Urinary bladder (tissue), 4 donors: ENCODE data around the gene ST3GAL3. TPM values are rescaled to one million over a fixed set of nuclear protein-coding genes. Genes with fewer than 3 reads are reported as not detected.

ENCODE experiments used
- DNase-seq: peaks from one replicate; pipeline ENCODE4 v3.0.0-alpha.2; 2015; ENCODE audit errors: extremely low spot score
- H3K27ac ChIP-seq: one replicate; pipeline ENCODE4 v1.5.1; 2013; ENCODE audit warnings: low read depth, mild to moderate bottlenecking, moderate library complexity
- H3K36me3 ChIP-seq: one replicate; pipeline ENCODE4 v1.6.1; 2013; ENCODE audit warnings: mild to moderate bottlenecking, moderate library complexity; ENCODE audit not compliant: insufficient read depth
- H3K4me1 ChIP-seq: one replicate; pipeline ENCODE4 v1.6.1; 2013; ENCODE audit warnings: mild to moderate bottlenecking, moderate library complexity; ENCODE audit not compliant: insufficient read depth
- H3K4me3 ChIP-seq: one replicate; pipeline ENCODE4 v1.5.1; 2013; ENCODE audit warnings: low read depth, low read length
- WGBS: extraction: QIAGEN DNeasy Blood & Tissue Kit; methylation state at CpG from one replicate; pipeline ENCODE4 v1.1.7; 2013; 5-methylcytosine and 5-hydroxymethylcytosine counted together
- polyA plus RNA-seq: library from polyadenylated mRNA; stranded (reverse); fragments of 200-250 nt; gene quantifications from one replicate; pipeline ENCODE4 v1.2.3, GENCODE V29; 2013
- total RNA-seq: library from RNA; depleted of rRNA; stranded (reverse); fragments of >200 nt; gene quantifications from one replicate; pipeline ENCODE4 v1.2.3, GENCODE V29; 2014
- donor health status: healthy with polysubstance abuse.
- donor health status: healthy.

Gene ST3GAL3
- total and polyA plus RNA-seq, 2 donors = 25.4 to 27.2 TPM

DNA sequence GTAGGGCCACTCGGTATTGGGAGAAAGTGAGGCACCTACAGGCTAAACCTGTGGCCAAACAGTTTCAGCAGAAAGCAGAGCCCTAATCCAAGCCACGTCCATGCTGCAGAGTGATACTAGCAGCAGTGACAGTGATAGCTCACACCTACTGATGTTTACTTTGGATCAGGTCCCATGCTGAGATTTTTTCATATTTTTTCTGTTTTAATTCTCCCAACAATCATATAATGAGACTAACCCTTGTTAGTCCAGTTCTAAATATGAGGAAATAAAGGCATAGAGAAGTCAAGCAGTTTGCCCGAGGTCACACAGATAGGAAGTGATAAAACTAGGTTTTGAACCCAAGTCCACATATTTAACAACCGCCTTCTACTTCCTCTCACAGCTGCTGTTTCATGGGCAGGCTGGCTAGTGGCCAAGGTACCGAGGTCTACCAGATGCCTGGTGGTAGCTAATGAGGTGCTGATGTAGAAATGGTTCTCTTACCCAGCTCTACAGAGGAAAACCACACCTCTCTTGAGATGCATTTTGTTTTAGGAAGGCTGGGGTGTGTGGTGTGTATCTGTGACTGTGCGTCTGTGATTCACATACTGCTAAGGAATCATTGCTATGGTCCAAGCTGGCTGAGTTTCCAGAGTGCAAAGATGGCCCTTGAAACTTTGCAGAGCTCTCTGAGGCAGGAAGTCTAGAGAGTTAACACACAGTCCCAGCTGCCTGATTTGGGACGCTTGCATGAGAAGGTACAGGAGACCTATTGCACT, 146.0 kb downstream of the ST3GAL3 start:
- no peak for DNase-seq
- 37% methylated on average over 7 of the region's 7 CpGs for WGBS
- H3K4me3 ChIP-seq = no peak overlapping the region
- H3K27ac ChIP-seq = no peak overlapping the region
- H3K36me3 ChIP-seq = no peaks in the 10 kb centered on the region
- peaks cover 1% of the 10 kb centered on the region for H3K4me1 ChIP-seq

DNA sequence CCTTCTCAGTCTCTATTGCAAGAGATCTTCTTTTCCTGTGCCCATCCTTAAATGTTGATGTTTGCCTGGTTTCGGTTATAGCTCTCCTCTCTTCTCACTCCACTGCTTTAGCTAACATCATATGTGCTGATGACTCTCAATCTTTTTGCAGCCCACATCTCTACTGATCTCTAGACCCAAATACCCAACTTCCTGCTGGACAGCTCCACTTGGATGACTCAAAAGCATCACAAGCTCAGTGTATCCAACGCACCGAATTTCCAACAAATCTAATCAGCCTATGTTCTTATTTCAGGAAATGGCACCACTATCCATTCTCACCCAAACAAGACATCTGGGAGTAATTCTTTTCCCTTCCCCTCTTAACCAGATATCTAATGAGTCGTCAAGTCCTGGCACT, 147.1 kb downstream of the ST3GAL3 start:
- Histone ChIP-seq H3K27ac (no peak overlapping the region), H3K4me3 (no peak overlapping the region)
- WGBS = 93% methylated on average over 4 of the region's 4 CpGs

DNA sequence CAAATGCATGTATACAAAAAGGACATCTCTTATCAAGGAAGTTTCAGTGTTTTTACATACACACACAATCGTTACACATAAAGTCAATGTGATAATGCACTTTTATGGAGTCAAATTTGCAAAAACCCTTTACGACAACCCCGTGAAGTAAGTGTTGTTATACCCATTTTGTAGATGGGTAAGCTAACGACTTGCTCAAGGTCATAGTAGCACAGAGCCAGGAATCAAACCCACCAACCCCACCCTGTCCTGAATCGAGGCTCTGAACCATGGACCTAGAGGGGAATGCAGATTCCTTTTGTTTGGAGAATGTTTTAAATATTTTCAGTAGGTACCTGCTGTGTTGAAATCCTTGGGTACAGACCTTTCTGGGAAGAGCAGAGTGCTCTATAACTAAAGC, 148.9 kb downstream of the ST3GAL3 start:
- Histone ChIP-seq H3K4me1 (peaks cover 1% of the 10 kb centered on the region), H3K36me3 (no peaks in the 10 kb centered on the region), H3K4me3 (no peak overlapping the region), H3K27ac (no peak overlapping the region)
- no peak for DNase-seq
- WGBS = 91% methylated on average over 5 of the region's 5 CpGs

More for the DNA sequence above, 147.1 kb downstream of the ST3GAL3 start:
- Histone ChIP-seq H3K4me1 (peaks cover 1% of the 10 kb centered on the region), H3K36me3 (no peaks in the 10 kb centered on the region)
- no peak for DNase-seq

DNA sequence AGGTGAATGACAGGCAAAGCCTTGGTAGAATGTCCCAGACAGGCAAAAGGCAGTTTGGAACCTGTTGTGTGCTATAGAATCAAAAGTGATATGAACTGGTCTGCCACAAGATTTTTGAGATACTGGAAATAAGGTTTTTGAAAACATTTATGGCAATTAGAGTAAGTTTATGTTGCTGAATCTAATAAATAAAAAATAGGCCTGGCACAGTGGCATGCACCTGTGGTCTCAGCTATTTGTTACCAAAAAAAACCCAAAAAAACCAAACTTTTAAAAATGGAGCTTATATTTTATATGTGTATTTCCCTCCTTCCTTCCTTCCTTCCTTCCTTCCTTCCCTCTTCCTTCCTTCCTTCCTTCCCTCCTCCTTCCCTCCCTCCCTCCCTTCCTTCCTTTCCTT, 149.8 kb downstream of the ST3GAL3 start:
- Histone ChIP-seq H3K4me3 (no peak overlapping the region), H3K4me1 (peaks cover 1% of the 10 kb centered on the region), H3K27ac (no peak overlapping the region), H3K36me3 (no peaks in the 10 kb centered on the region)
- no peak for DNase-seq

DNA sequence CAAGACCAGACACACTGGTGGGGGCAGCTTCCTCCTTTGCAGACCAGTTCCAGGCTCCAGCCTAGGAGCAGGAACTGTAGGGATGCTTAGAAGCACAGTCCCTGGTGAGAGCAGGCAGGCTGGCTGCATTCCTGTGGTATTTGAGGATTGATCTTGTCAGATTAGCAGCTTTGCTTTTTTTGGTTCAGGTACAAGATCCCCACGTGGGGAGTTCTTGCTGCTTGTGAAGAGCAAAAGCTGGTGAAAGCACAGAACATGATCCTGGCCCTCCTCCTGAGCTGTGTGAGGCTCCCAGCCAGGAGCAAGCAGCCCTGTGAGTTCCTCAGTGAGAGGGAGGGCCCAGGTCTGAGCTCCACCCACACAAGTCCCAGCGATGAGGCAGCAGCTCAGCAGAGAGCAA, 151.0 kb downstream of the ST3GAL3 start:
- Histone ChIP-seq H3K4me1 (no peaks in the 10 kb centered on the region), H3K27ac (no peak overlapping the region), H3K36me3 (no peaks in the 10 kb centered on the region), H3K4me3 (no peak overlapping the region)
- DNase-seq = peak; percentile 82
- 13% methylated on average over 2 of the region's 2 CpGs for WGBS

DNA sequence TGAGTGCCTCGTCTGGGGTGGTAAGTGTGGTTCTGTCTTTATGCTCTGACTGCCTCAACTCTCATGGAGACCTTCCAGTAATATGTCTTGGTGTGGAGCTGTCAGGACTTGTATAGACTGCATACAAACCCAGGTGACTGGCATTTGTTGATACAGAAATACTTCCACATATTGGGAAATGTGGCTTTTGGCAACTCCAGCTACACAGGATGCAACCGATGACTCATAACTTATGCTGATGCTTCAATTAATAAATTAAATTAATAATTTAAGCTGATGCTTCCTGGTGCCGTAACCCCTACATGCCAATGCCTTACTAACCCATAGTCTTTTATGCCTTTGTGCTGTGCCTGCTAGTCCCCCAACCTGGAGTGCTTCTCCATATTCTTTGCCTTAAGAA, 154.0 kb downstream of the ST3GAL3 start:
- DNase-seq = no peak
- Histone ChIP-seq H3K4me1 (no peaks in the 10 kb centered on the region), H3K36me3 (no peaks in the 10 kb centered on the region), H3K27ac (no peak overlapping the region), H3K4me3 (no peak overlapping the region)
- WGBS = 77% methylated on average over 3 of the region's 3 CpGs

DNA sequence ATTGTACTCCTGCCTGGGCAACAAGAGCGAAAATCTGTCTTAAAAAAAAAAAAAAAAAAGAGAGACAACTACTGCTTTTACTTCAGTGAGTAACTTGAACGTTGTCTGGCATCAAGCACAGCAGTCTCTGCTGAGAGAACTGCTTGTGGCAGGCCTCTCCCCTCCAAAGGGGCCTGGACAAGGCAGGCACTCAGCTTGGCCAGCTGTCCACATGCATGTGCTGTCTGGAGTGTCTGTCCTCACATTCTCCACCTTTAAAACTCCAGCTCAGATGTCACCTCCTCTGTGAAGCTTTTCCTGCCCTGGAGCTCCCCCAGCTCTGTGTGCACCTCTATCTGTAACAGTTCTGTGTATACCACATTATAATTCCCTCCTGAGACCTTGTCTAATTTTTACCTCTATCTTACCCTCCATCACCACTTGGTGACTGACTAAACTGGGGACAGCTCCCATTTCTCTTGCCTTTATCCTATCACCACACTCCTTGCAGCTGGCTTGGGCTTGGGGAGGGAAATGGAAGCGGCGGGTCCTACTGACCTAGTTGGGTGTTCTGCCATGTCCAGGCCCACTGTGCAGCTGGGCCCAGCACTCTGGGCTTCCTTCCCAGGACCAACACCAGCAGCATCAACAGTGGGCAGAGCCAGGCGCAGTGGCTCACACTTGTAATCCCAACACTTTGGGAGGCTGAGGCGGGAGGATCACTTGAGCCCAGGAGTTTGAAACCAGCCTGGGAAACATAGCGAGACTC, 154.8 kb downstream of the ST3GAL3 start:
- Histone ChIP-seq H3K27ac (no peak overlapping the region), H3K4me3 (no peak overlapping the region), H3K4me1 (no peaks in the 10 kb centered on the region), H3K36me3 (no peaks in the 10 kb centered on the region)
- WGBS = 93% methylated on average over 7 of the region's 7 CpGs
- no peak for DNase-seq

DNA sequence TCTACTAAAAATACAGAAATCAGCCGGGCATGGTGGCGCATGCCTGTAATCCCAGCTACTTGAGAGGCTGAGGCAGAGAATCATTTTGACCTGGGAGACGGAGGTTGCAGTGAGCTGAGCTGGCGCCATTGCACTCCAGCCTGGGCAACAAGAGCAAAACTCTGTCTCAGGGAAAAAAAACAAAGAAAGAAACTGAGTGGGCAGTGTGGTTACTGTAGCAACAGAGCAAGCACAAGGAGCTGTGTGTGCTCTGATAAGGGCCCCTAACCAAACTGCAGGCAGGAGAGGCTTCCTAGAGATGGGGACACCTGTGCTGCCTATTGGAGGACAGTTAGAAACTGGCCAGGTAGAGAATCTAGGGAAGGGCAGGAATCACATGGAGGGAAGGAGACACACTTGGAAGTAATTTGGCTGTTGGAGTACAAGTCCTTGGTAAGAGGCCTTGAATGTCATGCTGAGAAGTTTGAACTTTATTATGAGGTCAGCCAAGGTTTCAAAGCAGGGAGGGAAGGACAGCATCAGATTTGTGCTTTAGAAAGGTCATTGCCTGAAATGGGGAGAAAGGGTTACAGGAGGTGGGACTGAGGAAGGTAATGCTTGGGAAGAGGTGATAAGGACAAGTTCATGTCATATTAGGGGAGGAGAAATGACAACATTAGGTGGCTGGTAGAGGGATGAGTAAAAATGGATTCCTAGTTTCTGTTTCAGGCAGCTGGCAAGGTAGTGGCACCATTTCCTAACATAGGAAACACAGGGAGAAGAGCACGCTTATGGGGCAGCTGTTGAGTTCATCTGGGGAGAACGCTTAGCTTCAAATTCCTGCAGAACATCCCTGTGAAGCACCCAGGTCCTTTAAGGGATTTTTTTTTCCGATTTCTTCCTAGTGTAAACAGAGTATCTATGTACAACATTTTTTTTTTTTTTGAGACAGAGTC, 157.0 kb downstream of the ST3GAL3 start:
- no peak overlapping the region for H3K27ac ChIP-seq
- no peak overlapping the region for H3K4me3 ChIP-seq
- H3K4me1 ChIP-seq = no peaks in the 10 kb centered on the region
- no peaks in the 10 kb centered on the region for H3K36me3 ChIP-seq
- DNase-seq = no peak
- WGBS = 86% methylated on average over 7 of the region's 7 CpGs

DNA sequence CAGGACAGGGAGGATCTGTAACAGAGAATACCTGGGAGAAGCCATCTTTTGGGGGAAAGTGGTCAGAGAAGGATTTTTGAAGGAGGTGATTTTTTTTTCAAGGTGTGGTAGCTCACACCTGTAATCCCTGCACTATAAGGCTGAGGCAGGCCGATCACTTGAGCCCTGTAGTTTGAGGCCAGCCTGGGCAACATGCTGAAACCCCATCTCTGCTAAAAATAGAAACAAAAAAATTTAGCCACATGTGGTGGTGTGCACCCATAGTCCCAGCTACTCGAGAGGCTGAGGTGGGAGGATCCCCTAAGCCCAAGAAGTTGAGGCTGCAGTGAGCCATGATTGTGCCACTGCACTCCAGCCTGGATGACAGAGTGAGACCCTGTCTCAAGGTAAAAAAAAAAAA, 158.9 kb downstream of the ST3GAL3 start:
- no peak overlapping the region for H3K4me3 ChIP-seq
- no peaks in the 10 kb centered on the region for H3K36me3 ChIP-seq
- H3K27ac ChIP-seq = no peak overlapping the region
- no peak for DNase-seq
- 96% methylated on average over 2 of the region's 2 CpGs for WGBS
- H3K4me1 ChIP-seq = no peaks in the 10 kb centered on the region

DNA sequence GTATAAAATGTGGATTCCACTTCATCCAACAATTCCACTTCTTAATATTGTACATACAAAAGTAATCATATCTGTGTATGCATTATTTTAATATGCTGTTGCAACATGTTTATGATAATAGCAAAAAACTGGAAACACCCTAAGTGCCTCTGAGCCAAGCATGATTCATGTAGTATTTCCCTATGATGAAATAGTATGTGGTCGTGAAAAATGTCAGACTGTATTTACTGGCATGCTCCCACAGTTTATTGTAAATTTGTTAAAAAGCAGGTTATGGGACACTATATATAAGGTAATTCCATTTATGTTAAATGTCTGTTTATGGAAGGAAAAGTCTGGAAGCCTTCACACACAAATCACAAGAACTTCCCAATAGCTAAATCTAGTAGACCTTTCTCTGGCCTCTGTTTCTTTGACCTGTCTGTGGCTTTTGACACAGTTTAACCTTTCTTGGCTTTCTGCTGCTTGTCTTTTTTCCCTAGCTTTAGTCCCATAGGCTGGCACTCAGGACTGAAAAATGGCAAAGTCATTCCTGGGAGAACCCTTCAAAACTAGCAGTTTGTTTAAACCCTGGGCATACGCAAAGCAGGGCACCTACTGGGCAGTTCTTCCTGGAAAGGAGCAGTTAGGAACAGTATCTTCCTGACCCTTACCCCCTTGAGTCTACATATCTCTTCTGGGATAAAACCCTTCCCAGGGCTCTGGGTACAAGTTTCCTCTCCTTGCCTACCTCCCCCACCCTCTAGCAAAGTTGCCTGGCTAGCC, 160.8 kb downstream of the ST3GAL3 start:
- WGBS = 35% methylated on average over 2 of the region's 2 CpGs
- H3K4me1 ChIP-seq = no peaks in the 10 kb centered on the region
- H3K36me3 ChIP-seq = no peaks in the 10 kb centered on the region
- no peak overlapping the region for H3K4me3 ChIP-seq
- no peak overlapping the region for H3K27ac ChIP-seq
- DNase-seq = no peak

DNA sequence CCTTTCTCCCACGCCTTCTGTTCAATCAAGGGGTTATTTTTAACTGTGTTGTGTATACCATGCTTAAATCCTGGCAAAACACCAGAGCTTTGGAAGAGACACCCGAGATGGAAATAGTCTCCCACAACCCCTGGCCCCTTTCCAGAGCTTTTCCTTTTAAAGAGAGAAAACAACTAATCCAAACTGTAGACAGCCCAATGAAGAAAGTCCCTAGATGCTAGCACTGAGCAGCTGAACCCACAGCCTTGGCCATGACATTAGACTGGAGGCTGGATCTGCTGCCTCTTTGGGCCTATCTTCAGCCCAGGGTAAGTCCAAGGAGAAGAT, 161.4 kb downstream of the ST3GAL3 start:
- 18% methylated on average over 2 of the region's 2 CpGs for WGBS
- no peak overlapping the region for H3K27ac ChIP-seq
- peak; percentile 48 for DNase-seq

DNA sequence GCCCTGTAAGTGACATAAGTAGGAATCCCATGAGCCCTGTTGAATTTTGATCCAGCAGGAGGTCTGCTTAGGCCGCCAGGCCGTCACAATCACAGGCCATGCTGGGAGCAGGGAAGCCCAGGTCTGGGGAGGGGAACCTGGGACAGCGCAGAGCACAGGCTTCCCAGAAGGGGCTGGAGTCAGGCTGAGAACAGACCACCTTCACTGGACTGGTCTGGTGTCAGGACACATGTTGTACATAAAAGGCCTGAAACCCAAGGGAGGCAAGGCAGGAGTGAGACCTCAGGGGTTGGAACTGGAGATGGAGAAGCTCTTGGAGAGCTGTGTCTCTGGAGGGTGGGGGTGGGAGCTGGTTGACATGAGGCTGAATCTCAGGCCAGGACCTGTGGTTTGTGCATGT, 163.0 kb downstream of the ST3GAL3 start:
- WGBS = 97% methylated on average over 3 of the region's 3 CpGs
- H3K4me3 ChIP-seq = no peak overlapping the region
- no peaks in the 10 kb centered on the region for H3K4me1 ChIP-seq
- no peak overlapping the region for H3K27ac ChIP-seq
- no peak for DNase-seq
- H3K36me3 ChIP-seq = no peaks in the 10 kb centered on the region

More for the DNA sequence above, 161.4 kb downstream of the ST3GAL3 start:
- no peaks in the 10 kb centered on the region for H3K4me1 ChIP-seq
- H3K4me3 ChIP-seq = no peak overlapping the region
- no peaks in the 10 kb centered on the region for H3K36me3 ChIP-seq
